HG03378 (cell line): ENCODE measurements around the gene SCT.

Source experiments
- ATAC-seq: cut with Tn5 transposase; IDR thresholded peaks from one replicate; pipeline ENCODE4 v1.9.1; 2021; ENCODE audit warnings: mild to moderate bottlenecking, moderate library complexity; ENCODE audit not compliant: unreplicated experiment

Gene SCT

DNA sequence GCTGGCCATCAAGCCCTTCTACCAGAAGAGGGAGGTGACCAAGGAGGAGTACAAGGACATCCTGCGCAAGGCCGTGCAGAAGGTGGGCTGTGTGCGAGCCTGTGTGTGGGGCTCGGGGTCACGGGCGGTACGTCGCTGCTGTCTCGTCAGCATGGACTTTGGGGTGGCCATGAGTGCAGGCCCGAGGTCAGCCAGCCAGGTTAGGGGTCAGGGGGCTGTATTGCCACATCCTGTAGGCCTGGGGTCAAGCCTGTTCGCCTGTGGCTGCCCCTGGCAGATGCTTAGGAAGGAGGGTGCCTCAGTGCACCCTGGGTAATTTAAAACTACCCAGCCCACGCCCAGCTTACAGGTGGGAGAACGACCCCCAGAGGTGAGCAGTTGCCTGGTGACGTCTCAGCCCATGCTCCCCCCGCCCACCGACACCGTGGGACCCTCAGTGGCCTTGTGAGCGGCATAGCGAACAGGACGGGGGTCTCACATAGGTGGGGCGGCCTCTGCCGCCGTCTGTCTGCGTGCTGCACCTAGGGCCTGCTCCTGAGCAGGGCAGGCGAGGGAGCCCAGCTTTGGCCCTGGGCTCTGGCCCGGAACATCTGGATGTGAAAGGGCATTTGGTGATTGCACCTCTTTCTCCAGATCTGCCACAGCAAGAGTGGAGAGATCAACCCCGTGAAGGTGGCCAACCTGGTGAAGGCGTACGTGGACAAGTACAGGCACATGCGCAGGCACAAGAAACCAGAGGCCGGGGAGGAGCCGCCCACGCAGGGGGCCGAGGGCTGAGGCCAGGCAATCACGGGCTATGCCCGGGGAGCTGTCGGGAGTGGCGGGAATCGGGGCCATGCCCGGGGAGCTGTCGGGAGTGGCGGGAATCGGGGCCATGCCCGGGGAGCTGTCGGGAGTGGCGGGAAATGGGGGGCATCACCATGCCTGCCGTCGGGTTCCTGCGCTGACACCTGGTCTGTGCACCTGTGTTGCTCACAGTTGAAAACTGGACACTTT lies 15.7 kb downstream of the SCT start:
- ATAC-seq = no peak

DNA sequence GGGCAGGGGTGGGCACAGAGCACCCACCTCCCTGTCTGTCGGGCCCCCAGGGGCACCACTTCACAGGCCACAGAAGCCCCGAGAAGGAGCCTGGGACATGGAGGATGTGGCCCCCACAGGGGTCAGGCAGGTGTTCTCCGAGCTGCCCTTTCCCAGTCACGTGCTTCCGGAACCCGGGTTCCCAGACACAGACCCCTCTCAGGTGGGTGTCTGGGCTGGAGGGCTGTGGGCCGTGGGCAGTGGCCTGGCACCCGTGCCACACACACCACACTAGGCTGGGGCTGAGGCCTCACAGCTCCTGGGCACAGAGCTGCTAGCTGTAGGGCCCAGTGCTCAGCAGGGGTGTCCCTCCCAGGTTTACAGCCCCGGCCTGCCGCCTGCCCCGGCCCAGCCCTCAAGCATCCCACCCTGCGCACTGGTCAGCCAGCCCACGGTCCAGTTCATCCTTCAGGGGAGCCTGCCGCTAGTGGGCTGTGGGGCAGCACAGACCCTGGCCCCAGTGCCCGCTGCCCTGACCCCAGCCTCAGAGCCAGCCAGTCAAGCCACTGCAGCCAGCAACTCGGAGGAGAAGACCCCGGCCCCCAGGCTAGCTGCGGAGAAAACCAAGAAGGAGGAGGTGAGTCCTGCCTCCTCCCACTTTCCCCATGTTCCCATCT lies 16.7 kb downstream of the SCT start:
- no peak for ATAC-seq

DNA sequence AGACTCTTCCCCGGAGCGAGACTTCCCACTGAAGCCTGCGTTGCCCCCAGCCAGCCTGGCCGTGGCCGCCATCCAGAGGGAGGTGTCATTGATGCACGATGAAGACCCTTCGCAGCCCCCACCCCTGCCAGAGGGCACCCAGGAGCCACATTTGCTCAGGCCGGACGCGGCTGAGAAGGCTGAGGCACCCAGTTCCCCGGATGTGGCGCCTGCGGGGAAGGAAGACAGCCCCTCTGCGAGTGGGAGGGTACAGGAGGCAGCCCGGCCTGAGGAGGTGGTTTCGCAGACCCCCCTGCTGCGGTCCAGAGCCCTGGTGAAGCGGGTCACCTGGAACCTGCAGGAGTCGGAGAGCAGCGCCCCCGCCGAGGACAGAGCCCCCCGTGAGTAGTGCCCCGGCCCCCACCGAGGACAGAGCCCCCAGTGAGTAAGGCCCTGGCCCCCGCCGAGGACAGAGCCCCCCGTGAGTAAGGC lies 17.6 kb downstream of the SCT start:
- ATAC-seq = no peak

GRCh38 chr11:608791-609251 lies 18.2 kb downstream of the SCT start:
- no peak for ATAC-seq

DNA sequence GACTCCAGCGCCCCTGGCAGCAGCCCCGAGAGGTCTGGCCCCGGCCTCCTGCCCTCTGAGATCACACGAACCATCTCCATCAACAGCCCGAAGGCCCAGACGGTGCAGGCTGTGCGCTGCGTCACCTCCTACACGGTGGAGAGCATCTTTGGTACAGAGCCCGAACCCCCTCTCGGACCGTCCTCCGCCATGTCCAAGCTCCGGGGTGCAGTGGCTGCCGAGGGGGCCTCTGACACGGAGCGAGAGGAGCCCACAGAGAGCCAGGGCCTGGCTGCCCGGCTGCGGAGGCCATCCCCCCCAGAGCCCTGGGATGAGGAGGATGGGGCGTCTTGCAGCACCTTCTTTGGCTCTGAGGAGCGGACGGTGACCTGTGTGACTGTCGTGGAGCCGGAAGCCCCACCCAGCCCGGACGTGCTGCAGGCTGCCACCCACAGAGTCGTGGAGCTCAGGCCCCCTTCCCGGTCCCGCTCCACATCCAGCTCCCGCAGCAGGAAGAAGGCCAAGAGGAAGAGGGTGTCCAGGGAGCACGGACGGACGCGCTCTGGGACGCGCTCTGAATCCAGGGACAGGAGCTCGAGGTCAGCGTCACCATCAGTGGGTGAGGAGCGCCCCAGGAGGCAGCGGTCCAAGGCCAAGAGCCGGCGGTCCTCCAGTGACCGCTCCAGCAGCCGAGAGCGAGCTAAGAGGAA lies 18.9 kb downstream of the SCT start:
- no peak for ATAC-seq

GRCh38 chr11:607020-607780 lies 19.8 kb downstream of the SCT start:
- no peak for ATAC-seq

DNA sequence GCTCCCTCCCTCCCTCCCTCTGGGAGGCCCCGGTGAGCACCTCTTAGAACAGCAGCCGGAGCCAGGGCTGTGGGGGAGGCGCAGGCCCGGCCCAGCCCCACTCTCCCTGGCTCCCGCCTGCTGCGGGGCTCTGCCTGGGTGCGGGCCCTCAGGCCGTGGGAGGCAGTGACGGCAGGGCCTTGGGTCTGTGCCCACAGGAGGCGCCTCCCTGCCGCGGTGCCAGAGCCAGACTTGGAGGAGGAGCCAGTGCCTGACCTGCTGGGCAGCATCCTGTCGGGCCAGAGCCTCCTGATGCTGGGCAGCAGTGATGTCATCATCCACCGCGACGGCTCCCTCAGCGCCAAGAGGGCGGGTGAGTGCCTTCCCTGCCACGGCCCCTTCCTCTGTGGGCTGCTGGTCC lies 20.7 kb downstream of the SCT start:
- no peak for ATAC-seq

DNA sequence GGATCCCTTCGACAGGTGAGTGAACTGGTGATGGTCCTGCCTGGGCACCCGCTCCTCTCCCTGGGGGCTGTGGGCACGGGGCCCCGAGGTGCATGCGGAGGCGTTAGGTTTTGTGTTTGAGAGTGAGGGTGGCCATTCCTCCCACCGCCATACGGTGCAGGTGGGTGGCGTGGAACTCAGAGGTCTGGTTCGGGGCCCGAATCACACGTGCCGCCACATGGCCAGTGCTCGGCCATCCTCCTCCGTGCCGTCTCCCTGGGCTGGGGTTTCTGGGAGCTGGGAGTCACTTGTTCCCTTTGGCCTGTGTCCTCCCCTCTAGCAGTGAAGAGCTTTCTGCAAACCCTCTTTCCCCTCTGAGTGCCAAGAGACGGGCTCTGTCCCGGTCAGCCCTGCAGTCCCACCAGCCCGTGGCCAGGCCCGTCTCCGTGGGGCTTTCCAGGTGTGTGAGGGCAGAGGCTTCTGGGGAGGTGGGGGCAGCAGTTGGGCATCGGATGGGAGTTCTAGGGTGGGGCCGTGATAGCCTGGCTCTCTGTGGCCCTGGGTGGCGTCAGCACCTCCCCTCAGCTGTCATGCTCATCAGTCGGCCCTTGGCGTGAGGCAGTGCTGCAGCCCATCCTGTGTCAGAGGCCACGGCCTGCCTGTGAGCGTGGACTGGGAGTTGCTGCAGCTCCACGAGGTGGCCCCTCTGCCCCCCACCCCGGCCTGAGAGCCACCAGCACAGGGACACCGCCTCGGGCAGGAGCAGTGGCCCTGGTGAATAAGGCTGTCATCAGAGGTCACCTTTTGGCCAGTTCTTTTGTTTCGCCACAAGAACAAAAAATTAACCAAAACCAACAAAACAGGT lies 21.5 kb downstream of the SCT start:
- ATAC-seq = no peak

DNA sequence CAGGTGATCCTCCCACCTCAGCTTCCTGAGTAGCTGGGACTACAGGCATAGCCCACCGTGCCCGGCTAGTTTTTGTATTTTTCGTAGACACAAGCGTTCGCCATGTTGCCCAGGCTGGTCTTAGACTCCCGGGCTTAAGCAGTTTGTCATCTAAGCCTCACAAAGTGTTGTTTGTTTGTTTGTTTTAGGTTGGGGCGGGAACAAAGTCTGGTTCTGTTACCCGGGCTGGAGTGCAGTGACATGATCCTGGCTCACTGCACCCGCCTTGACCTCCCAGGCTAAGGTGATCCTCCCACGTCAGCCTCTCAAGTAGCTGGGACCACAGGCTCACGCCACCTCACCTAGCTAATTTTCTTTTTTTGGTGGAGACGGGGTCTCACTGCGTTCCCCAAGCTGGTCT lies 23.8 kb downstream of the SCT start:
- no peak for ATAC-seq

GRCh38 chr11:601573-602245 lies 25.3 kb downstream of the SCT start:
- ATAC-seq = no peak

DNA sequence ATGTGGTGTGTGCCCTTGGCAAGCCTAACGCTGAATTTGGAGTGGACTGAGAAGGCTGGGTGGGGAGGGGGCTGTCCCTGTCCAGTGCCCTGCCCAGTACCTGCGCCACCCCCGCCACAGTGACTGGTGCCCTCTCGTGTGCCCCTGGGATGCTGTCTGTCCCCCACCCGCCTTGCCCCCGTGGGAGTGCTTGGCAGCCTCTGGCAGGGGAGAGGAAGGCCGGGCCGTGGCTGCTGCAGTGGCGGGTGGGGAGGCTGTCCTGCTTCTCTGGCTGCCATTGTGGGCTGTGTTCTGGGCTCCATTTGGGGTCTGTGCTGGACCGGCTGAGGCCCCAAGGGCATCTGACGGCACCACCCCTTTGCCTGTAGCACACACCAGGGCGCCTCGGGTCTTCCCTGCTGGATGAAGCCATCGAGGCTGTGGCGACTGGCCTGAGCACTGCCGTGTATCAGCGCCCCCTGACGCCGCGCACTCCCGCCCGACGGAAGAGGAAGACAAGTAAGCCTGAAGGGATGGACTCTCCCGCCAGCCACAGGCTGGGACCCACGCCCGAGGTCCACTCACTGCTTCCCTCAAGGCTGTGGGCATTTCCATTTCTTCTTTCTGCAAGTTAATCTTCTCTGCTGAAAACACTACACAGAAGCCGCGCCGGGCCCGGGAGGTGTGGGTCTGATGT lies 28.8 kb downstream of the SCT start:
- ATAC-seq = no peak

DNA sequence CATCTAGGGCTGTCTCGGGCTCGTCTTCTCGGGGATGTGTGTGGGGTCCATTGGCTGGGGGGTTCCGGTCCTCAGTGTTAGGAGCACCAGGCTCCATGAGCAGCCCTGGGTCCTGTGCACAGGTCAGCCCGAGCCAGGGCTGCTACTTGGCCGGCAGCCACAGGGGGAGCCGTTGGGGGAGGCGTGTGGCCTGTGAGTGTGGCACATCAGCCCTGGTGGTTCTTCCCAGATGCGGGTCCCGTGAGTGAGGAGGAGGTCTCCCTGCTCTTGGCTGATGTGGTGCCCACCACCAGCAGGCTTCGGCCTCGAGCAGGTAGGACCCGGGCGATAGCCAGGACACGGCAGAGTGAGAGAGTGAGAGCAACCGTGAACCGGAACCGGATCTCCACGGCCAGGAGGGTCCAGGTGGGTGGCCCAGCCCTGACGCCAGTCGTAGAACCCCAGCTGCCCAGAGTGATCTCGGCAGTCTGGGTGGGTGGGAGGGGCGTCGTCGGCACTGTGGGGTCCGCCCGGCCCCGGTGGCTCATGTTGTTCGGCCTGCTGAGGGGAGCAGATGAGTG lies 29.7 kb downstream of the SCT start:
- ATAC-seq = no peak

GRCh38 chr11:596374-596773 lies 30.6 kb downstream of the SCT start:
- ATAC-seq = no peak

DNA sequence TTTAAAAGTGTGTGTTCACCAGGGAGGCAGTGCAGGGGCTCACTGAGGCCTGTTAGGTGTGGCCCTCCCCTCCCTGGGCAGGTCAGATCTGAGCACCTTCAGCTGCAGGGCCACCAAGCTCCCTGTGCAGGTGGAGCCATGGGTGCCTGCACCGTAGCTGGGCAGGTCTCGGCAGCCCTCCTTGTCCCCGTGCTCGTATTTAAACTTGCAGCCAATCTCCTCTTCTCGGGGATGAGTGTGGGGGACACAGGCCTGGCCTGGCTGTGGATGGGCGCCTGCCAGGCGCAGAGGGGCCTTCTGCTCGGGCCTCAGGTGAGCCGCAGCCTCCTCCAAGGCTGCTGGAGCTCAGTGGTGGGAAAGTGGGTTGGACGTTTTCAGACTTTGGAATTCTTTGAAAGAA lies 31.6 kb downstream of the SCT start:
- no peak for ATAC-seq

- no peak for ATAC-seq
These were observed 33.6 kb downstream of the SCT start for GRCh38 chr11:593347-593746.

DNA sequence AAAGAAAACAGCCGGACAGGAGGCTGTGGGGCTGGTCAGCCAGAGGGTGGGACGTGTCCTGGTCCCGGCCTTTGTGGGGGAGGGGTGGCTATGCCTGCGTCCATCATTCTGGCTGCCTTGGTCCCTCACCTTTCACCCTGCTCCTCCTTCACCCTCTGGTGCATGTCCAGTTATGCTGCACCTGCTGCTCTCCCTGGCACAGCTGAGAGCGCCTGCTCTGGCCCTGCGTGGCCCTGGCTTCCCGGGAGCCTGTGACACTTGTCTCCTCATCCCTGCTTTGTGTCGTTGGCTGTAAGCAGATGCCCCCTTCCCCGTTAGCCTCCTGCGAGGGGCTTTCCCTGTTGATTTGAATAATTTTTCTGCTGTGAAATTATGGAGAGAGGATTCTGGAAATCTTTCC lies 34.1 kb downstream of the SCT start:
- ATAC-seq = no peak

DNA sequence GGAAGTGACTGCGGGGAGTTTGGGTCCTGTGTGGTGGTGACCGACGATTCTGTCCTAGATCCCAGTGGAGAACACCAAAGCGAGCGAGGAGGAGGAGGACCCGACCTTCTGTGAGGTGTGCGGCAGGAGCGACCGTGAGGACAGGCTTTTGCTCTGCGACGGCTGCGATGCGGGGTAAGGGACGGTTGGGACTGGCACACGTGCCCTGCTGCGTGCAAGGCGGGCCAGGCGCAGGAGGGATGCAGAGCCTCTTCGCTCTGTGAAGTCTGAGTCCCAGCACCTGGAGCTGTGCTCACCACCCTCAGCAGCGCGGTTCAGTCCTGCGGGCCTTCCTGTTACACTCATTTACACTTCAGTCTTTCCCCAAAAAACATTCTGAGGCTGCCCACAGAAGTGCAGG lies 34.5 kb downstream of the SCT start:
- ATAC-seq = no peak

- ATAC-seq = no peak
These were observed 36.0 kb downstream of the SCT start for GRCh38 chr11:590997-591396.
